H1 (cell line): ENCODE data around the gene BAIAP2. TPM values are rescaled to one million over a fixed set of nuclear protein-coding genes. Genes with fewer than 3 reads are reported as not detected.

Experiments
- CTCF ChIA-PET: fragments of 300-600 bp; sonication (Branson Sonifier 250); formaldehyde crosslinking; loops from one replicate; lab custom pipeline; 2021; ENCODE audit not compliant: partially characterized antibody; lab: Charles Lee
- POLR2A ChIA-PET: fragments of 300-600 bp; sonication (Branson Sonifier 250); formaldehyde crosslinking; loops from one replicate; lab custom pipeline; 2021; ENCODE audit warnings: inconsistent platforms; ENCODE audit not compliant: partially characterized antibody; lab: Charles Lee
- DNase-seq, 2 experiments: peaks; one replicate each; pipeline versions ENCODE4 v3.0.0 to v3.0.0-alpha.2; 2010 to 2022; ENCODE audit warnings: low spot score in 2 of 2, low read depth in 1 of 2, mixed read lengths in 1 of 2
- FAIRE-seq: peaks from 2 replicates; lab custom pipeline; 2011; peaks lifted over from hg19 to GRCh38; lab: Jason Lieb, UNC
- H2AFZ ChIP-seq: 2 replicates; pipeline ENCODE4 v1.8.1; 2012; ENCODE audit warnings: low read length, inconsistent platforms
- H2AK5ac ChIP-seq: 2 replicates; pipeline ENCODE4 v1.6.1; 2013; ENCODE audit warnings: low read depth, low read length
- H2BK120ac ChIP-seq: replicated peaks from 2 replicates; pipeline ENCODE3; 2013; ENCODE audit warnings: low read depth, low read length, inconsistent platforms
- H2BK12ac ChIP-seq: 2 replicates; pipeline ENCODE4 v1.6.1; 2013; ENCODE audit warnings: low read depth, low read length
- H2BK15ac ChIP-seq: 2 replicates; pipeline ENCODE4 v1.6.1; 2013; ENCODE audit warnings: low read length
- H2BK20ac ChIP-seq: 2 replicates; pipeline ENCODE4 v1.6.1; 2013; ENCODE audit warnings: low read length
- H2BK5ac ChIP-seq: 2 replicates; pipeline ENCODE4 v1.6.1; 2013; ENCODE audit warnings: low read depth, low read length
- H3K14ac ChIP-seq: 2 replicates; pipeline ENCODE4 v1.6.1; 2013; ENCODE audit warnings: inconsistent platforms; ENCODE audit not compliant: insufficient read length
- H3K18ac ChIP-seq: 2 replicates; pipeline ENCODE4 v1.6.1; 2013; ENCODE audit warnings: low read length; ENCODE audit errors: extremely low read depth
- H3K23ac ChIP-seq: 2 replicates; pipeline ENCODE4 v1.6.1; 2013; ENCODE audit warnings: inconsistent platforms; ENCODE audit not compliant: insufficient read length
- H3K23me2 ChIP-seq: 2 replicates; pipeline ENCODE4 v1.6.1; 2013; ENCODE audit warnings: low read depth, low read length
- H3K27ac ChIP-seq: 2 replicates; pipeline ENCODE4 v1.6.1; 2011; ENCODE audit warnings: low read depth, low read length, inconsistent platforms
- H3K27me3 ChIP-seq, 4 experiments: replicated peaks in 1 of 4; 1 replicate in 1 of 4; 2 replicates in 3 of 4; pipeline versions ENCODE4 v1.6.1 to v1.8.1; 2011 to 2013; ENCODE audit warnings: low read length in 3 of 4, mild to moderate bottlenecking in 3 of 4, inconsistent platforms in 2 of 4, mixed read lengths in 2 of 4, moderate library complexity in 1 of 4; ENCODE audit not compliant: control insufficient read depth in 3 of 4, insufficient read depth in 3 of 4; ENCODE audit errors: extremely low read depth in 1 of 4
- H3K36me3 ChIP-seq, 4 experiments: 2 replicates each; pipeline versions ENCODE4 v1.6.1 to v1.8.1; 2011 to 2013; ENCODE audit warnings: mild to moderate bottlenecking in 4 of 4, low read length in 3 of 4, moderate library complexity in 2 of 4, control low read depth in 1 of 4, inconsistent platforms in 1 of 4; ENCODE audit not compliant: insufficient read depth in 4 of 4, control insufficient read depth in 2 of 4
- H3K4ac ChIP-seq: replicated peaks from 2 replicates; pipeline ENCODE3; 2013; ENCODE audit warnings: low read length, low read depth, mixed read lengths, inconsistent platforms; ENCODE audit not compliant: insufficient read length
- H3K4me1 ChIP-seq, 4 experiments: replicated peaks in 1 of 4; 1 replicate in 1 of 4; 2 replicates in 3 of 4; pipeline versions ENCODE4 v1.6.1 to v1.8.1; 2011 to 2013; ENCODE audit warnings: low read length in 3 of 4, inconsistent platforms in 2 of 4, mixed read lengths in 1 of 4; ENCODE audit not compliant: insufficient read depth in 4 of 4, control insufficient read depth in 3 of 4
- H3K4me2 ChIP-seq, 2 experiments: 2 replicates each; pipeline versions ENCODE4 v1.6.1 to v1.8.1; 2011 to 2013; ENCODE audit warnings: low read depth in 2 of 2, low read length in 2 of 2, control low read depth in 1 of 2, inconsistent platforms in 1 of 2, mild to moderate bottlenecking in 1 of 2; ENCODE audit not compliant: insufficient read depth in 1 of 2
- H3K4me3 ChIP-seq, 4 experiments: fragments of 200-600, 300-600 bp in 1 of 4; sonication (generic), shearing (Covaris generic), sonication (Bioruptor Twin) in 1 of 4; 2 replicates each; pipeline versions ENCODE4 v1.5.1 to v1.8.1; 2011 to 2016; ENCODE audit warnings: low read length in 4 of 4, low read depth in 3 of 4, control low read depth in 2 of 4, inconsistent platforms in 2 of 4, mild to moderate bottlenecking in 2 of 4, mixed read lengths in 1 of 4, moderate library complexity in 1 of 4; ENCODE audit not compliant: insufficient read depth in 2 of 4; ENCODE audit errors: extremely low read depth in 1 of 4
- H3K56ac ChIP-seq: replicated peaks from 2 replicates; pipeline ENCODE3; 2013; ENCODE audit warnings: low read depth, mild to moderate bottlenecking, mixed read lengths, low read length, inconsistent platforms; ENCODE audit not compliant: insufficient read length
- H3K79me1 ChIP-seq: 2 replicates; pipeline ENCODE4 v1.6.1; 2013; ENCODE audit warnings: low read depth, low read length, control low read depth
- H3K79me2 ChIP-seq, 2 experiments: 2 replicates each; pipeline versions ENCODE4 v1.6.1 to v1.8.1; 2012 to 2013; ENCODE audit warnings: low read length in 2 of 2, mild to moderate bottlenecking in 2 of 2, inconsistent platforms in 1 of 2; ENCODE audit not compliant: insufficient read depth in 2 of 2, control insufficient read depth in 1 of 2
- H3K9ac ChIP-seq, 4 experiments: replicated peaks in 1 of 4; 1 replicate in 1 of 4; 2 replicates in 3 of 4; pipeline versions ENCODE4 v1.6.1 to v1.8.1; 2011 to 2013; ENCODE audit warnings: low read depth in 3 of 4, low read length in 3 of 4, control low read depth in 2 of 4, mild to moderate bottlenecking in 2 of 4, moderate library complexity in 2 of 4, inconsistent platforms in 1 of 4; ENCODE audit errors: extremely low read depth in 1 of 4
- H3K9me3 ChIP-seq, 2 experiments: 2 replicates each; pipeline versions ENCODE4 v1.6.1 to v1.8.1; 2012 to 2013; ENCODE audit warnings: mild to moderate bottlenecking in 2 of 2, moderate library complexity in 2 of 2, control low read depth in 1 of 2, inconsistent platforms in 1 of 2, low read depth in 1 of 2, low read length in 1 of 2, mixed read lengths in 1 of 2; ENCODE audit not compliant: insufficient read depth in 2 of 2
- H4K20me1 ChIP-seq, 2 experiments: replicated peaks in 1 of 2; 2 replicates each; pipeline versions ENCODE3 to v1.8.1; 2011 to 2013; ENCODE audit warnings: inconsistent platforms in 2 of 2, low read length in 2 of 2, mild to moderate bottlenecking in 1 of 2; ENCODE audit not compliant: insufficient read depth in 2 of 2, control insufficient read depth in 1 of 2
- H4K5ac ChIP-seq: 2 replicates; pipeline ENCODE4 v1.6.1; 2013; ENCODE audit warnings: low read length, low read depth, mixed read lengths, inconsistent platforms; ENCODE audit not compliant: insufficient read length
- H4K8ac ChIP-seq: 2 replicates; pipeline ENCODE4 v1.8.0; 2013; ENCODE audit warnings: mild to moderate bottlenecking, moderate library complexity, low read length, inconsistent platforms; ENCODE audit not compliant: insufficient read depth; ENCODE audit errors: extremely low read depth
- H4K91ac ChIP-seq: replicated peaks from 2 replicates; pipeline ENCODE3; 2013; ENCODE audit warnings: low read length, mixed read lengths, inconsistent platforms; ENCODE audit not compliant: insufficient read length
- CBX8 ChIP-seq: fragments of 300-800, 300-1000 bp; sonication (generic); IDR thresholded peaks from 2 replicates; pipeline ENCODE4 v1.7.1; 2016; ENCODE audit warnings: low read depth, low read length, borderline replicate concordance
- CEBPB ChIP-seq: IDR thresholded peaks from 2 replicates; pipeline ENCODE4 v1.6.1; 2012; ENCODE audit warnings: low read depth, low read length
- GTF2F1 ChIP-seq: IDR thresholded peaks from 2 replicates; pipeline ENCODE4 v1.6.1; 2012; ENCODE audit warnings: low read depth, low read length, improper control_type of control experiment, borderline replicate concordance
- KDM5A ChIP-seq: fragments of 200-600 bp; IDR thresholded peaks from 2 replicates; pipeline ENCODE4 v1.7.1; 2012; ENCODE audit warnings: mild to moderate bottlenecking, low read length, inconsistent platforms, mixed read lengths
- RBBP5 ChIP-seq: IDR thresholded peaks from 2 replicates; pipeline ENCODE4 v1.7.1; 2012; ENCODE audit warnings: low read depth, mild to moderate bottlenecking, inconsistent platforms, low read length, moderate library complexity, borderline replicate concordance
- RXRA ChIP-seq: IDR thresholded peaks from 2 replicates; pipeline ENCODE4 v1.6.1; 2011; ENCODE audit warnings: low read depth, mild to moderate bottlenecking, low read length, moderate library complexity; ENCODE audit not compliant: insufficient read depth
- SP4 ChIP-seq: IDR thresholded peaks from 2 replicates; pipeline ENCODE4 v1.6.1; 2012; ENCODE audit warnings: low read length, inconsistent platforms
- WGBS, 2 experiments: shearing (Covaris generic) in 1 of 2; methylation state at CpG; one replicate each; pipeline versions ENCODE4 v1.1.6 to v1.1.7; 2013 to 2015; ENCODE audit warnings: low lambda C conversion rate in 2 of 2, mixed read lengths in 2 of 2, inconsistent platforms in 1 of 2, low coverage in 1 of 2, missing lambda C conversion rate in 1 of 2; ENCODE audit not compliant: insufficient replicate concordance in 2 of 2, insufficient coverage in 1 of 2, insufficient read length in 1 of 2; ENCODE audit errors: extremely low coverage in 1 of 2, missing lambda C conversion rate in 1 of 2; 5-methylcytosine and 5-hydroxymethylcytosine counted together
- polyA plus RNA-seq, 7 experiments: library from polyadenylated mRNA; depleted of rRNA in 3 of 7; stranded (reverse) in 5 of 7; unstranded in 2 of 7; fragments of >200 nt in 5 of 7; fragments of 200-250 nt in 2 of 7; gene quantifications; 1 replicate in 5 of 7; 2 replicates in 1 of 7; 4 replicates in 1 of 7; pipeline versions ENCODE4 v1.2.1 to v1.2.3, GENCODE V29; 2011 to 2013; ENCODE audit warnings: missing spikeins in 2 of 7, mixed read lengths in 2 of 7
- total RNA-seq: library from RNA; stranded (reverse); fragmentation: NEBNext Ultra II Directional; extraction: Animal tissue kit (Norgen Biotek cat#: 25700); gene quantifications from 2 replicates; pipeline ENCODE4 v1.2.1, GENCODE V29; 2021

Gene BAIAP2
- total and polyA plus RNA-seq, 2 of the 8 experiments (the other 6 are each of a cell fraction or from before 2014, with no cell fraction given), result 10.0 to 22.8 TPM

DNA sequence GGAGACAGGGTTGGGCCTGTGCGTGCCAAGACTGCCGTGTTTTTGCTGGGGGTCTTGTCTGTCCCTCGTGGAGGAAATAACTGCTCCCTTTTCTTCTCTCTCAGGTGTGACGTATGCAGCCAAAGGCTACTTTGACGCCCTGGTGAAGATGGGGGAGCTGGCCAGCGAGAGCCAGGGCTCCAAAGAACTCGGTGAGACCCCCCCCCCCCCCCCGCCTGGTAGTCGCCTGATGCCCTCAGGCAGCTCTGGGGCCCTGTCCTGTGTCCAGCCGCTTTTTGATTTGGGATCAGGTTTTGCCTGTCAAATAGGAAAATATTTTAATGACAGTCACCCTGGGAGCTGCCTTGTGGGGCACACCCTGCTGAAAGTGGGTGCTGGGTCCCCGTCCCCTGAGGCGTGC lies 22.8 kb downstream of the BAIAP2 start:
- H3K4me2 ChIP-seq, result no peak overlapping the region
- WGBS, 2 experiments, result 90% methylated on average over 12 of the region's 12 CpGs; no CpG with 5 or more reads in 1 of the 2 experiments
- H2BK20ac ChIP-seq, result no peak overlapping the region
- H2BK5ac ChIP-seq, result peak overlapping the region; percentile 52; the same call in 1 of the 2 replicates
- H2BK15ac ChIP-seq, result no peak overlapping the region
- no peak overlapping the region for H3K18ac ChIP-seq
- H2BK12ac ChIP-seq, result no peak overlapping the region
- CTCF ChIA-PET, result interaction anchor here (0.6 to 5.0 kb wide), 6 partner anchors 12 to 429 kb away, joined by 3 to 21 read pairs (median 4); no protein-coding TSS in a partner anchor
- H3K23me2 ChIP-seq, result no peaks in the 10 kb centered on the region
- H4K20me1 ChIP-seq, result peaks cover 0 to 3% of the 10 kb centered on the region in 2 experiments
- H3K79me1 ChIP-seq, result no peaks in the 10 kb centered on the region; the same call in 1 of the 2 replicates
- DNase-seq, result no peak
- H3K4me3 ChIP-seq, result no peak overlapping the region
- H3K14ac ChIP-seq, result no peak overlapping the region
- no peak overlapping the region for H3K23ac ChIP-seq
- H3K56ac ChIP-seq, result no peak overlapping the region
- no peaks in the 10 kb centered on the region for H3K79me2 ChIP-seq
- H3K4ac ChIP-seq, result no peak overlapping the region
- H4K5ac ChIP-seq, result no peak overlapping the region
- H3K36me3 ChIP-seq, result no peaks in the 10 kb centered on the region
- no peaks in the 10 kb centered on the region for H3K9me3 ChIP-seq
- H2BK120ac ChIP-seq, result no peak overlapping the region
- H3K4me1 ChIP-seq, result no peaks in the 10 kb centered on the region
- no peaks in the 10 kb centered on the region for H3K27me3 ChIP-seq
- no peak overlapping the region for H3K9ac ChIP-seq
- H3K27ac ChIP-seq, result no peak overlapping the region
- H2AK5ac ChIP-seq, result no peak overlapping the region
- no peak overlapping the region for H4K91ac ChIP-seq
- TF ChIP-seq KDM5A (no peak), GTF2F1 (no peak), SP4 (no peak), RBBP5 (no peak), RXRA (no peak), CEBPB (no peak), CBX8 (no peak)
- TF ChIP-seq, all 59 proteins: peak for 0
- H2AFZ ChIP-seq, result no peak overlapping the region
- no peak overlapping the region for H4K8ac ChIP-seq
- no peak for FAIRE-seq
- POLR2A ChIA-PET, result interaction anchor here (0.6 to 1.6 kb wide), 6 partner anchors 9 to 497 kb away, joined by 3 to 4 read pairs (median 3); partner anchors contain the start of gene BAIAP2
